ENCODE results near the gene BLNK.
"Not testable (repeated sequence)": the region's sequence is repeated elsewhere in the genome, so short reads cannot be mapped to it uniquely, and the experiment has no call there.

Gene BLNK

DNA sequence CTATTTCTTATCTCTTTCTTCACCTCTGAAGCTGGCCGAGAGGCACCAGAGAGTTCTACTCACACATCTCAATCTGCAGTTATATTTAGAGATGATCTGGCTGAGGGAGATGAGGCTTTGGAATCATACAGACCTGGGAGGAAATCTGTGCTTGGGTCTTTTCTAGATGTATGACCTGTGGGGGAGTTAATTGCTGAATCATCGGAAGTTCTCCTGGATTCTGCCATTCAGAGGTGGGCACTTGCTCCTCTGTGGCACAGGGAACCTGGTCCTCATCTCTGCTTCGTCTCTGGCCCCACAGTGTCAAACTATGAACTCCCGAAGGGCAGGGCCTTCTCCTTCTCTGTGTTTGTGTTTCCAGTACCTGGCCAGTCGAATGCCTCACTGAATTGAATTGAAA, 52.5 kb downstream of the BLNK start:
- DNase-seq, result no peak

DNA sequence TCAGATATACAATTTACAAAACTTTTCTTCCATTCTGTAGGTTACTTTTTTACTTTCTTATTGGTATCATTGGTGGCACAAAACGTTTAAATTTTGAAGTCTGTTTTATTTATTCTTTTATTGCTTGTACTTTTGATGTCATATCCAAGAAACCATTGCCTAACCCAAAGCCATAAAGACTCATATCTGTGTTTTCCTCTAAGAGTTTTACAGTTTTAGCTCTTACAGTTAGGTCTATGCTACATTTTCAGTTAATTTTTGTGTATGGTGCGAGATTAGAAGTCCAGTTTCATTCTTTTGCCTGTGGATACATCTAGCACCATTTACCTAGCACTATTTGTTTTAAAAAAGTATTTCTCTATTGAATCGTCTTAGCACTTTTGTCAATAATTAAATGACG, 53.7 kb downstream of the BLNK start:
- DNase-seq, result no peak

DNA sequence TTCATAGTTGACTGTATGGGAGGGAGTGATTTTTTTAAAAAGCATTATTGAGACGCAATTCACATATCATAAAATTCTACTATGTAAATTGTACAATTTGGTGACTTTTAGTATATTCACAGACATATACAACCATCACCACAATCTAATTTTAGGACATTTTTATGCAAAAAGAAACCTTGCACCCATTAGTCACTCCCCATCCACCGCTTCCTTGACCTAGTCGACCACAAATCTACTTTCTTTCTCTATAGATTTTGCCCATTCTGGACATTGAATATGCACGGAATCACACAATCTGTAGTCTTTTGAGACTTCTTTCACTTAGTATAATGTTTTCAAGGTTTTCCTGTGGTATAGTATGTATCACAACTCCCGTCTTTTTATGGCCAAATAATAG, 54.6 kb downstream of the BLNK start:
- DNase-seq, result no peak

DNA sequence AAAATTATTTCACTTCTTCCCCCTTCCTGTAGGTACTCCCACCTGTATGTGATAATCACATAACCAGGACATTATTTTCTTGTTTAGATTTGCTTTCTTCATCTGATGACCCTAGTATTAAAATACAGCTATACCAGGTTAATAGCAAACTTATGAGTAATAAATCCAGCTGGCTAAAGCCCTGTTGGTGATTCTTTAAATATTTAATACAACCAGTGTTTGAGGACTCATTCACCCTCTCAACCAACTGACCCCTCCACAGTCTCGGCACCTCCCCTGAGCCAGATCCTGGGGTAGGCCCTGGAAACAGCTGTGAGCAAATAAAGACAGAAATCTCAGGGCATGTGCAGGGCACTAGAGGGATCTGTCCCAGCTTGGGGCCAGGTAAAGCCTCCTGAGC, 58.5 kb downstream of the BLNK start:
- DNase-seq, result no peak

DNA sequence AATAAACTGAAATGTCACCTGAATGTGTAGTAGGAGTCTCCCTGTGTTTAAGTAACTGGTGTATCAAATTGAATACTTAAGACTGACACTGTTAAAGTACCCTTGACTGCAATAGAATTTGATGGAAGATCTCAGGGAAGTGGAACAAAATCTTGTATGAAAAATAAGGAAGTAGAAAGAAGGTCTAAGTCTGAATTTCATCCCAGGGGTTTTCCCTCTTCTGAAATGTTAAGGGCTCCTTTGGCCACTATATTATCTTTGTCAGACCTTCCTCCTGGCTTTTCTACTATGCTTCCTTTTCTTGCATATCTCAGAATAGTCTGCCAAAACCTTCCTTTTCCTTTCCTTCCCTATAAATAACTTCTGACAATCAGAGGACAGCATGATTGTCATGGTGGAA, 59.6 kb downstream of the BLNK start:
- DNase-seq, result no peak

DNA sequence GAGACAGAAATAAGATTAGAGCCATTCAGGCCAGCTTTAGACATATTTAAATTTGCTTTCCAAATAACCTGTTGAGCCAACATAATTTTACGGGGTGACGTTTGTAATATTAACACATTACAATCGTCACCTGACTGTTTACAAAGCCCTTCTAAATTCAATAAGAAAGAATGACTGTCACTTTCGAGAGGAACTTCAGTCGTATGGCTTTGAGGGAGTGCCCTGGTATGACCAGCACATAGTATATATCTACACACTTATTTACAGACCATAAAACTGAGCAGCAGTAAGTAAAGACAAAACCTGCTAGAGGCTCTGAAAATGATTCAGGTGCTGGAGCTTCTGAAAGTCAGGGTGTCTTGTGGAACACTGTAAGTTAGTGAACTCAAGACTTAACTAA, 62.4 kb downstream of the BLNK start:
- no peak for DNase-seq

DNA sequence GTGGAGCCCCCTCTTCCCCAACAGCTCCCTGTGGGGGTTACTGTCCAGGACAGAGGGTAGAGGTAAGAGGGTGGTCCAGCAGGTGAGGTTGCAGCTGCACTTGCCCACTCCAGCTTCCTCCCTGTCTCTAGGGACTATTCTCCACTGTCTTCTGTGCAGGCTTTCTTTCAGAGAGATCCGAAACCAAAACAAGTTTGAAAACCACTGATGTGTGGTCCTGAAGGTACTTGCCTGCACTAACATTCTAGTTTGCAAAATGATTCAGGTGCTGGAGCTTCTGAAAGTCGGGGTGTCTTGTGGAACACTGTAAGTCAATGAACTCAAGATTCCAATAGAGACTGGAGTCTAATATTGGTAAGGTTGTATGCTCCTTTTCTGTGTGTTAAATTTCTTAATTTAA, 63.1 kb downstream of the BLNK start:
- no peak for DNase-seq

DNA sequence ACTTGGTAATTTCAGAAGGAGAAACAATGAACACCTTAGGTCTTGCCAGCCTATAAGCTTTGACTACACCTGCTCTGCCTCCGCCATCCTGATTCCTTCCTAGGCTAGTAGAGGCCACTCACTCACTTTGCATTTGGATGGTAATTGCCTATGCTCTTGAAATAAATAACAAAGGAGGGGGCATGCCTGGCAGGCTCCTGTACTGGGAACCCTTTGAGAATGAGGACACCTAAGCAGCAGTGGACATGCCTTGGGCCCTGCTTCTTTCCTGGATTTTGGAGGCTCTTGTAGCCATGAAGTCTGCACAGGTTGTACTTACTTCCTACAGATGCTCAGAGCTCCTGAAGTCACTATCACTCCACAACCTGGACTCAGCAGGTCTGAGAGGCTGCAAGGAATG, 65.8 kb downstream of the BLNK start:
- no peak for DNase-seq

DNA sequence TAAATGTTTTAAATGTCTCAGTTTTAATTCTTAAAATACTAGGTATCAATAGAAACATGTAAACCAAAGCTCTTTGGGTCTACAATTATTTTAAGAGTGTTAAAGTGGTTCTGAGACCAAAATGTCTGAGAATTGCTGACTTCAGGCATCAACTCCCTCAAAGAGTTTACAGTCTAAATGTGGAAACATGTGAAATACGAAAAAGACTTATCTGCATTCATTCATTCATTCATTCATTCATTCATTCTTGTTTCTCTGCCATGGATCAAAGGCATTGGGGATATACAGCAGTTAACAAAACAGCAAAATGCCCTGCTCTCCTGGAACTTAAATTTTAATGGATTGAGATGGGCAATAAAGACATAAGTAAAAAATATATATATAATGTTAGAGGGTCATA, 69.8 kb downstream of the BLNK start:
- DNase-seq, result no peak

DNA sequence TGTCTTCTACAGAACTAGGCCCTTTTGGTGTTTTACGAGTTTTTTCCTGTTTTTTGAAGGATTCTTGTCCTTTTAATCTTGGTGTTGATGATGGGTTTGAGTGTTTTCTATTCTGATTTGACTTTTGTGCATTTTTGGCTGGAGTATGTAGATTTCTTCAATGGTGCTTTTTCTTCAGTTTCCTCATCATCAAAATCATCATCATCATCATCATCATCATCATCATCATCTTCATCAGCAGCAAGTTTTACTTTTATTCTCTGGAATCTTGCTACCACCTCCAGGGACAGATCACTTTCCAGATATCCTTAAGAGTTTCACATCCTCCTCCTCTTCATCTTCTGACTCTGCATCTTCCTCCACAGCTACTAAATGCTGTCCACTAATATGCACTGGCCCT, 81.9 kb downstream of the BLNK start:
- not testable (repeated sequence) for DNase-seq

DNA sequence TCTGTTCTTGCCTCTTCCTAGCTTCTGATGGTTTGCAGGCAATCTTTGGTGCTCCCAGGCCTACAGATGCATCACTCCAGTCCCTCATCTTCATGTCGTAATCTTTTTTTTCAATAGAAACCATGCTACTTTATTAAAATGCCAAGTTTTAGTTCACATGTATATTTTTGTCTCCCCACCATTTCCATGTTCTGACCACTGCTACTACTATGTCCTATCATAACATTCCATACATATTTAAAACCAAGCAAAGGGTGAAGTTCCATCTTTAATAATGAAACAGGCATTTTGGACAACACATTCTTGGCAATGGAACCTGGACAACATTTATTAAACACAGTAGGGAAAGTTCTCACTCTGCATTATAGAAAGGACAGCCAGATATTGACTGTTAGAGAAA, 82.5 kb downstream of the BLNK start:
- DNase-seq, result no peak

DNA sequence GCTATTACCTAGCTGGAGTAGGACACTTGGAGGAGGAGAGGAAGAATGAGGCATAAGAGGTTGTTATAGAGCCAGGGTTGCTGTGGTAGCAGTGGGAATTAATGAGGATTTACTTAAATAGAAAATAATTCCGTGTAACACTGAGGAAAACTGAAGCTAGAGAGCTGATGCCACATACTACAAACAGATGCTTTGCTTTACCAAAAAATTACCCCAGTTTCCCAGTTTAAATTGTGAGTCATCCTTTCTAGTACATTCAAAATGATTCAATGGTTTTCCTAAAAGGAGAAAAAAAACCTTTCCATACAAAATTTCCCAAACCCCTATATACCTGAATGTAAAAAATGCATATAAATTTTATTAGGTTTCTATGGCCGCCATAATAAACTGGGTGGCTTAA, 82.9 kb downstream of the BLNK start:
- no peak for DNase-seq

DNA sequence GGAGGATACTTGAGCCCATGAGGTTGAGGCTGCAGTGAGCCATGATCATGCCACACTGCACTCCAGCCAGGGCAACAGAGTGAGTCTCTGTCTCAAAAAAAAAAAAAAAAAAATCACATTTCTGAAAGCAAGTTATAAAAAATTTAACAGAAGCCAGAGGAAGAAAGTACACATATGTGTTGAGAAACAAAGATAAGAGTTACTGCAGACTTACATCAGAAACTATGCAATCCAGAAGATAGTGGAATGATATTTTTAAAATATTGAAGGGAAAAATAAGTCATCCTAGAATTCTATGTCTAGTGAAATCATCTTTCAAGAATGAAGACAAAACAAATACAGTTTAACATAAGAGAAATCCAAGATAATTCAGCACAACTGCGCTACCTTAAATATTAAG, 94.4 kb downstream of the BLNK start:
- no peak for DNase-seq

DNA sequence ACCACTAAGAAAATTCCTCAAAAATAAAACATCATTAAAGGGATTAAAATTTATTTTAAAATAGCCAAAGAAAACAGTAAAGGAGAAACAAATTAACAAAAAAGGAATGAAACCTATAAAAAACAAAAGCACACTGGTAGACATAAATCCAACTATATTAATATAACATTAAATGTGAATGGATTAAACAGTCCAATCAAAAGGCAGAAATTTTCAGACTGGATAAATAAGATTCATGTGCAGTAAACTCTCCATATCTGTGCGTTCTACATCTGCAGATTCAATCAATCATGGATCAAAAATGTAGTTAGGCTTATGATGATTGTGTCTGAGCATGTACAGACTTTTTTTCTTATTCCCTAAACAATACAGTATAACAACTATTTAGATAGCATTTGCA, 98.7 kb downstream of the BLNK start:
- DNase-seq, result no peak

DNA sequence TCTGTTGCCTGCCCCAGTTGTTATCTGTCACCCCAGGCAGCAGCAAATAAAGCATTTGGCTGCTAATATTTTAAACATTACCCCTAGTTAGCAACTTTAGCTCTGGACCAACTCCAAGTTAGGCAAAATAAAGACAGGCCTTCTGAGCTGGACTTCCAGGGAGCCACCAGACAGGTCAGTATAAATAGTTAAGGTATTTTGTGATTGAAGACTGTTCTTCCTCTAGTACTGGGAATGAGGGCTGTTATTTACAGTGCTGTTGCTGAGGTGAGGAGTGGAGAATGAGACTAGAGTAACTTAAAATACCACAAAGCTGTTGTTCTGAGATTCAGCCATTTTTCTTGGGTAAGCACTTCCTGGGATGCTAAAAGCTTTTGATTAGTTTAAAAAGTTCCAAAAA, 101.1 kb downstream of the BLNK start:
- DNase-seq, result no peak

DNA sequence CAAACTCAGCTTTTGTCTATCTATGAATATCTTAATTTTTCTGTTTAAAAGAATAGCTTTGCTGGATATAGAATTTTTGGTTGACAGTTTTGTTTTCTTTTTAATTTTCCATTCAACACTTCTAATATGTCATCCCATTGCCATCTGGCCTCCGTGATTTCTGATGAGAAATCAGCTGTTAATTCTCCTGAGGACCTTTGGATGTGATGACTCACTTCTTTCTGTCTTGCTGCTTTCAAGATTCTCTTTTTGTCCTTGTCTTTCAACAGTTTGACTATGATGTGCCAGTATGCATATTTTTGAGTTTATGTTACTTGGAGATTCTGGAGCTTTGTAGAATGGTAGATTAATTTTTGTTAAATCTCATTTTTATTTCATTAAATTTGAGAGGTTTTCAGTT, 102.8 kb downstream of the BLNK start:
- no peak for DNase-seq

DNA sequence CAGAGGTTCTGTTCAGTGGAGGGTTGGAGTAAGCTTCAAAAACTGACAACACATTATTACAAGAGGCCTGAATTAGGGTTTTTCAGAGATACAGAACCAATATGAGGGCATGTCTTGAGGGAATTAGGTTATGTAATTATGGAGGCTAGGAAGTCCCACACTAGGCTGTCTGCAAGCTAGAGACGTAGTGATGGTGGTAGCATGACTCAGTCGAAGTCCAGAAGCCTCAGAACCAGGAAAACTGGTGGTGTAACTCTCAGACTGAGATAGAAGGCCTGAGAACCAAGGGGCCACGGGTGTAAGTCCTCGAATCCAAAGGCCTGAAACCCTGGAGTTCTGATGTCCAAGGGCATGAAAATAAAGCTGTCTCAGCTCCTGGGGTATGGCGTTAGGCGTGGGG, 105.6 kb downstream of the BLNK start:
- DNase-seq, result no peak

DNA sequence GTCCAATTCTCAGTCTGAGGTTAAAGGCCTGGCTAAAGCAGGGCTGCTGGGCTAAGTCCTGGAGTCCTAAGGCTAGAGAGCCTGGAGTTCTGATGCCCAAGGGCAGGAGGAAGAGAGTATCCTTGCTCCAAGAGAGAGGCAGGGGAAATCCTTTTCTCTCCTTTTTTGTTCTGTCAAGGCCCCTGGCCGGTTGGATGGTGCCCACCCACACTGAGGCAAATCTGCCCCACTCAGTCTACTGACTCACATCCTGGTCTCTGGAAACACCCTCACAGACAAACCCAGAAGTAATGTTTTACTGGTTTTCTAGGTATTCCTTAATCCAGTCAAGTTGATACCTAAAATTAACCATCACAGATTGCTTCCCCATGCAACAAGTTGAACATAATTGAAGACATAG, 118.3 kb downstream of the BLNK start:
- no peak for DNase-seq

DNA sequence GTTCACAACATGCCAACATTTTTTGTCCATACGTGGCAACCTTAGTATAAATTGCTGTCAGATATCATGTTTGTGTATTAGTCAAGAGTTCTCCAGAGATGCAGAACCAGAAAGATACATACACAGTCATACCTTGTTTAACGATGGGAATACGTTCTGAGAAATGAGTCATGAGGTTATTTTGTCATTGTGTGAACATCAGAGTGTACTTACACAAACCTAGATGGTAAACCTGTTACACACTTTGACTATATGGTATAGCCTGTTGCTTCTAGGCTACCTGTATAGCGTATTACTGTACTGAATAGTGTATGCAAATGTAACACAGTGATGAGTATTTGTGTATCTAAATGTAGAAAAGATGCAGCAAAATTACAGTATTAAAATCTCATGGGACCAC, 118.9 kb downstream of the BLNK start:
- no peak for DNase-seq
